Retinal pigment epithelial cell (primary cell): ENCODE results near the gene ELAPOR1.

ENCODE experiments used
- DNase-seq: peaks from one replicate; pipeline ENCODE4 v3.0.0-alpha.2; 2010; ENCODE audit warnings: low read depth
- H3K4me3 ChIP-seq: 2 replicates; pipeline ENCODE4 v1.5.1; 2011; ENCODE audit warnings: mild to moderate bottlenecking, low read length, control low read depth, moderate library complexity
- TF ChIP-seq, protein P1 (sequence below): conservative IDR thresholded peaks from 2 replicates; pipeline ENCODE4 v1.5.1; 2011; ENCODE audit warnings: low read depth, low read length, control low read depth, inconsistent platforms

The ELAPOR1 gene

DNA sequence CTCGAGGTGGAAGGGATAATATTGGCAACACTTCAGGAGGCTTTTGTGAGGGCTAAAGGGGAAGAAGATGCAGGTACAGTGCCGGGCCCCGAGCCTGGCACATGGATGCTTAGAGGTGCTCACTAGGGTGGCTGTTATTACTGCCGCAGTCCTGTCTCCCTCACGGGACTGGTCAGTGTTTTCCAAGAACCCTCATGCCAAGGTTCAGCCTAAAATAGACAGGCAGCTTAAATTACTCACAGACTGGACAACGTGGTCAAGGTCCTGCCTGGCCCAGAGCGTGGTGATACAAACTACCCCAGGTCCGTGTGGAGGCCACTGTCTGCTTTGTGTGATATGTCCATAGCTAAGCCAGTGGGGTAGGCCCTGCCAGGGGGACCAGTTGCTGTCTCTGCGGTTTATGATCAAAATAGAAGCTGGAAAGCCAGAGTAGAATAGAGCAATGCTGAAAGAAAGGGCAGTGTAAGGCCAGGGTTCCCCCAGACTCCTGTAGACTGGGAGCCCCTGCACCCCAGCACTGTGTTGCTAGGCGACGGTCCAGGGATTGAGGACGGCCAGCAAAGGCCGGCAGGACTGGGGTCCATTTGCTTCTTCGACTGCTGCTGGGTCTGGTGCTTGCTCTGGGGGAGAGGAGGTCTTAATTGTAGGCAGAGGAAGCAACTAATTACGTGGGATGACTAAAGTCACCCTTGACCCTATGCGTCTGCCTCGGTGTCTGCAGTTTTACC lies 36.1 kb downstream of the ELAPOR1 start:
- TF ChIP-seq, protein P1, sequence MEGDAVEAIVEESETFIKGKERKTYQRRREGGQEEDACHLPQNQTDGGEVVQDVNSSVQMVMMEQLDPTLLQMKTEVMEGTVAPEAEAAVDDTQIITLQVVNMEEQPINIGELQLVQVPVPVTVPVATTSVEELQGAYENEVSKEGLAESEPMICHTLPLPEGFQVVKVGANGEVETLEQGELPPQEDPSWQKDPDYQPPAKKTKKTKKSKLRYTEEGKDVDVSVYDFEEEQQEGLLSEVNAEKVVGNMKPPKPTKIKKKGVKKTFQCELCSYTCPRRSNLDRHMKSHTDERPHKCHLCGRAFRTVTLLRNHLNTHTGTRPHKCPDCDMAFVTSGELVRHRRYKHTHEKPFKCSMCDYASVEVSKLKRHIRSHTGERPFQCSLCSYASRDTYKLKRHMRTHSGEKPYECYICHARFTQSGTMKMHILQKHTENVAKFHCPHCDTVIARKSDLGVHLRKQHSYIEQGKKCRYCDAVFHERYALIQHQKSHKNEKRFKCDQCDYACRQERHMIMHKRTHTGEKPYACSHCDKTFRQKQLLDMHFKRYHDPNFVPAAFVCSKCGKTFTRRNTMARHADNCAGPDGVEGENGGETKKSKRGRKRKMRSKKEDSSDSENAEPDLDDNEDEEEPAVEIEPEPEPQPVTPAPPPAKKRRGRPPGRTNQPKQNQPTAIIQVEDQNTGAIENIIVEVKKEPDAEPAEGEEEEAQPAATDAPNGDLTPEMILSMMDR, result no peak
- DNase-seq, result no peak
- no peak overlapping the region for H3K4me3 ChIP-seq

DNA sequence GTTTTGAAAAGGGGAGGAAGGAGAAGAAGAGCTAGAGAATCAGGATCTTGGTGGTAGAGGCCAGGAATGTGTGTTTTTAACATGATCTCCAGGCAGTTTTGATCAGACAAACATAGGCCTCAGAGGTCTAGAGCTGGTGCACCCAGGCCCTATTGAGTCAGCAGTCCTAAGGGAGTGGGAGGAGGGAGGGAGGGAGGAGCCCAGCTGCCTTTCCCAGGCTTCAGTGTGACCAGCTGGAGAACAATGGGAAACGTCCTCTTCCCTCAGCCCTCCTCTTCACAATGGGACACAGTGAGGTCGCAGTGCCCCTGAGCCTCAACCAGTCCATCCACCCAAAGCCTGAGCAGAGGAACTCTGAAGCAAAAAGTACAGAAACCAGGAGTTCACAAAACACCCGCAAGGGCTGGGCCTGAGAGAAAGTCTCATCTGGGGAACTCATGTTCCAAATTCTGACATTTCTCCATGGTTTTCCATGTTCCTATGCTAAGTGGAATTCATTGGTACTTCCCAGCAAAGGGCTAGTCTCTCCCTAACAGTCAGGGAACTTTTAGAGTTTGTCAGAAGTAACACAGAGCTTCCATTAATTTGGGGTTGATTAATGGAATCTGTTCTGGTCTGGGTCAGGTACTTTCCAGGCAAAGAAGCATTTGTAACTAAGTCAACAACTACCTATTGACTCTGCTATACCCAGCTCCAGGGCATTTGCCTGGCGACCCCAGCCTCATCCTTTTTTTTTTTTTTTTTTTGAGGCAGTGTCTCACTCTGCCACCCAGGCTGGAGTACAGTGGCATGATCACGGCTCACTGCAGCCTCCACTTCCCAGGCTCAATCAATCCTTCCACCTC lies 37.5 kb downstream of the ELAPOR1 start:
- peak; percentile 10 for DNase-seq
- TF ChIP-seq, protein P1, result no peak
- H3K4me3 ChIP-seq, result no peak overlapping the region

DNA sequence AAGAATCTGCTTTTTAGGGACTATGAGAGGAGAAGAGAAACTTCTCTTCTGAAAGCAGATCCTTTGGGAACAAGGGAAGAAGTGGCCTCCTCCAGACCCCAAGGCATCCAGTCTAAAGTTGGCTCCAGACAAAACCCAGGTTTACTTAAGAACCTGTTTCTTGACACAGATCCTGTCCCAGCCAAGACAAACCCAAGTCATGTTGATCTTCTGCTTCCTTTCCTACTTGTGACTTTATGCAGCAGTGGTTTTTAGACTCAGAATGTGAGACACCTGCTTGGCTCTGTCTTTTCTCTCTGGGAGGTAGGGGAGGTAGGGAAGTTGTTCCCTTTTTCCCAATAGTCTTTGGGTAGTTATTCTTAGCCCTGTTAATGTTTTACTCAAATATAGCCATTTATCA lies 38.3 kb downstream of the ELAPOR1 start:
- no peak for DNase-seq
- H3K4me3 ChIP-seq, result no peak overlapping the region
- TF ChIP-seq, protein P1, result no peak

DNA sequence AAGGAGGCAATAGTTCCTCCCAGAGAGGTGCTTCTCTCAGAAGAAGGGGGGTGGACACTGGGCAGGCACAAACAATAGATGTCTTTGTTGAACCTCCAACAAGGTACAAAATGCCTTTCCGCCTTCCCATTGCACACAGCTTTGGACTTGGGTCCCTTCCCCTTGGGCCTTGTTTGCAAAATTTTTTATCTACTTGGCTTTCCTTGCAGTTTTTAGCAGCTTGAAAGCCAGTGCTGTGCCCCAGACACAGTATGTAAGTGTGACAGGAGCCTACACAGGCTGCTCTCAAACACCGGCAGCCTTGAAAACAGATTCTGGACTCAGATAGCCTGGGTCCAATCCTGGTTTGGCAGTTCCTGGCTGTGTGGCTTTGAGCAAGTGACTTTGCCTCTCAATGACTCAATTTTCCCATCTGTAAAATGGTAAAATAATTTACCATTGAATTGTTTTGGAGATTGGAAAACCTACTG lies 43.0 kb downstream of the ELAPOR1 start:
- no peak overlapping the region for H3K4me3 ChIP-seq
- TF ChIP-seq, protein P1, result no peak
- no peak for DNase-seq

DNA sequence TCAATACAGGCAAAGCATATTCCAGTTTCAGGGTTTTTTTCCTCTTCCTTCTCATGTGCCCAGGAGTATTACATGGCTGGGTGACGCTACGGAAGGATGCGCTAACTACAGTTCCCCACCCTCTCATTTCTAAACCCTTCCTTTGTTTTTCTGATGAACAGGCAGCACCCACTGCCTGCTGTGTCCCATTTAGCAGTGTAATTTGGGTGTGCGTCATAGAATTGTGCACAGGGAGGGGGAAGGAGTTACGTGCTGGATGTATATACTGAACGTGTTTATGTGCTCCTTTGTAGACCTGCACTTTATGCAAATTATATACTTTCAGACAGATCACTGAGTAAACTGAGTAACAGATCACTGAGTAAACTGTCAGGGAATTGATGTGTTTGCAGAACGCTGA lies 44.5 kb downstream of the ELAPOR1 start:
- DNase-seq, result no peak
- H3K4me3 ChIP-seq, result no peak overlapping the region
- TF ChIP-seq, protein P1, result no peak

DNA sequence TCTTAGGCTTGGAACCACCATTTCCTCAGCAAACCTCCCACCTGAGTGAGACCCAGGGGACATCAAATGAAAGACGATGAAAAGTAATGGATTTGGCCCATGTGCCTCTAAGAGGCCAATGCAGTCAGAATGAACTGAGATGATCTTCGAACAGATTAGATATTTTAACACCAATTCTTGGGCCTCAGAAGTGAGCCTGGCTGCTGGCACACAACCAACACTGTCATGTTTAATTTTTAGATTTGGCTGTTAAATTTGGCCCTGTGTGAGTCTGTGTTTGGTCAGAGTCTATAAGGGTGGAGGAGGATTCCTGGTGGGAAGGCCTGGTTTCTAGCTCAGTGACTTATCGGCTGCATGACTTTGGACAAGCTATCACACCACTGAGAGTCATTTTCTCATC lies 45.4 kb downstream of the ELAPOR1 start:
- TF ChIP-seq, protein P1, result no peak
- DNase-seq, result no peak
- no peak overlapping the region for H3K4me3 ChIP-seq
